ENCODE measurements around the gene PSIP1. TPM values are rescaled to one million over a fixed set of nuclear protein-coding genes. Genes with fewer than 3 reads are reported as not detected.
"Not testable (repeated sequence)": the region's sequence is repeated elsewhere in the genome, so short reads cannot be mapped to it uniquely, and the experiment has no call there.

PSIP1 gene
- total RNA-seq, 1 donor from 2014 or later: 41.7 TPM

- Histone ChIP-seq H3K36me3 (no peaks in the 10 kb centered on the region), H3K9me3 (no peaks in the 10 kb centered on the region), H3K4me3 (no peak overlapping the region), H3K4me1 (no peaks in the 10 kb centered on the region), H3K27ac (no peak overlapping the region), H3K27me3 (ENCODE audit: low read depth) (no peaks in the 10 kb centered on the region)
- intact Hi-C loops (cut with DNase I): no loop called here
- no peak for TF ChIP-seq CTCF (IDR thresholded peaks at IDR 0.05)
- DNase-seq (no peak), ATAC-seq (no peak)
These were observed 31.9 kb upstream of the PSIP1 start for GRCh38 chr9:15542624-15543023.

- no peak for TF ChIP-seq CTCF (IDR thresholded peaks at IDR 0.05)
- Histone ChIP-seq H3K27me3 (ENCODE audit: low read depth) (no peaks in the 10 kb centered on the region), H3K9me3 (no peaks in the 10 kb centered on the region), H3K4me1 (no peaks in the 10 kb centered on the region), H3K27ac (no peak overlapping the region), H3K4me3 (no peak overlapping the region), H3K36me3 (no peaks in the 10 kb centered on the region)
- DNase-seq: no peak
- intact Hi-C loops (cut with DNase I): no loop called here
- ATAC-seq: no peak
These were observed 31.1 kb upstream of the PSIP1 start for GRCh38 chr9:15541872-15542271.

- no peak for TF ChIP-seq CTCF (IDR thresholded peaks at IDR 0.05)
- intact Hi-C loops (cut with DNase I): no loop called here
- no peak for DNase-seq
- no peaks in the 10 kb centered on the region for H3K9me3 ChIP-seq
- no peaks in the 10 kb centered on the region for H3K36me3 ChIP-seq
- no peak overlapping the region for H3K27ac ChIP-seq
- no peak overlapping the region for H3K4me3 ChIP-seq
- H3K27me3 ChIP-seq (ENCODE audit: low read depth): no peaks in the 10 kb centered on the region
- no peaks in the 10 kb centered on the region for H3K4me1 ChIP-seq
- no peak for ATAC-seq
These were observed 20.6 kb upstream of the PSIP1 start for GRCh38 chr9:15531380-15531779.

- H3K27ac ChIP-seq: no peak overlapping the region
- TF ChIP-seq CTCF (IDR thresholded peaks at IDR 0.05): no peak
- no peak for ATAC-seq
- H3K27me3 ChIP-seq (ENCODE audit: low read depth): no peaks in the 10 kb centered on the region
- no peaks in the 10 kb centered on the region for H3K36me3 ChIP-seq
- DNase-seq: no peak
- intact Hi-C loops (cut with DNase I): no loop called here
- H3K4me1 ChIP-seq: no peaks in the 10 kb centered on the region
- no peak overlapping the region for H3K4me3 ChIP-seq
- H3K9me3 ChIP-seq: no peaks in the 10 kb centered on the region
These were observed 19.0 kb upstream of the PSIP1 start for GRCh38 chr9:15529566-15530324.

GRCh38 chr9:15527035-15527434 lies 16.3 kb upstream of the PSIP1 start:
- H3K27ac ChIP-seq; DNase-seq; H3K4me3 ChIP-seq; intact Hi-C loops (cut with DNase I); H3K9me3 ChIP-seq; H3K4me1 ChIP-seq; H3K27me3 ChIP-seq (ENCODE audit: low read depth); H3K36me3 ChIP-seq; ATAC-seq: not testable (repeated sequence)

- DNase-seq (no peak), ATAC-seq (no peak)
- Histone ChIP-seq H3K4me1 (no peaks in the 10 kb centered on the region), H3K9me3 (no peaks in the 10 kb centered on the region), H3K27ac (no peak overlapping the region), H3K36me3 (no peaks in the 10 kb centered on the region), H3K4me3 (no peak overlapping the region), H3K27me3 (ENCODE audit: low read depth) (no peaks in the 10 kb centered on the region)
- intact Hi-C loops (cut with DNase I): no loop called here
- TF ChIP-seq CTCF (IDR thresholded peaks at IDR 0.05): no peak
These were observed 15.2 kb upstream of the PSIP1 start for GRCh38 chr9:15525958-15526357.
